WTC11 (cell line): Measurements from ENCODE around the gene NUDT14. TPM values are rescaled to one million over a fixed set of nuclear protein-coding genes. Genes with fewer than 3 reads are reported as not detected.

ENCODE experiments used
- ATAC-seq: fragments of 200-7000 bp; cut with Tn5 transposase; 2 replicates; pipeline ENCODE4 v1.10.0; 2021; ENCODE audit warnings: mild to moderate bottlenecking, moderate library complexity
- CTCF ChIA-PET: fragments of 300-600 bp; sonication (Branson Sonifier 250); formaldehyde crosslinking; loops from one replicate; lab custom pipeline; 2021; ENCODE audit warnings: antibody characterized with exemption; lab: Charles Lee
- POLR2A ChIA-PET: fragments of 350-600 bp; sonication (Branson Sonifier 250); formaldehyde crosslinking; loops from one replicate; lab custom pipeline; 2021; ENCODE audit warnings: antibody characterized with exemption; lab: Charles Lee
- DNase-seq: peaks from one replicate; pipeline ENCODE4 v3.0.0; 2021; ENCODE audit warnings: low spot score
- H3K27ac Mint-ChIP-seq: 2 replicates; pipeline ENCODE4 v1.8.0; 2021; ENCODE audit warnings: mixed read lengths
- H3K27me3 Mint-ChIP-seq: 2 replicates; pipeline ENCODE4 v1.8.0; 2021; ENCODE audit warnings: low read depth, mild to moderate bottlenecking, moderate library complexity, mixed read lengths
- H3K36me3 Mint-ChIP-seq: 2 replicates; pipeline ENCODE4 v1.8.0; 2021; ENCODE audit warnings: mixed read lengths
- H3K4me1 Mint-ChIP-seq: 2 replicates; pipeline ENCODE4 v1.8.0; 2022; ENCODE audit warnings: mixed read lengths
- H3K4me3 Mint-ChIP-seq: 2 replicates; pipeline ENCODE4 v1.8.0; 2021; ENCODE audit warnings: mild to moderate bottlenecking, moderate library complexity, mixed read lengths
- H3K9me3 Mint-ChIP-seq: 2 replicates; pipeline ENCODE4 v1.8.0; 2021; ENCODE audit warnings: mixed read lengths
- ATF3 ChIP-seq: sonication (generic); formaldehyde crosslinking; conservative IDR thresholded peaks from 2 replicates; pipeline ENCODE4 v1.8.1; 2022; ENCODE audit warnings: mild to moderate bottlenecking, missing genetic modification reagents
- CREM ChIP-seq: sonication (generic); formaldehyde crosslinking; IDR thresholded peaks from 2 replicates; pipeline ENCODE4 v1.8.1; 2022; ENCODE audit warnings: mild to moderate bottlenecking, missing genetic modification reagents, moderate library complexity
- FOXJ3 ChIP-seq: sonication (generic); formaldehyde crosslinking; IDR thresholded peaks from 2 replicates; pipeline ENCODE4 v1.9.0; 2021; ENCODE audit warnings: missing genetic modification reagents, mild to moderate bottlenecking, borderline replicate concordance
- GRHL2 ChIP-seq: fragments of 250-450 bp; sonication (Bioruptor Pico); IDR thresholded peaks from 2 replicates; pipeline ENCODE4 v1.8.0; 2022; ENCODE audit warnings: mild to moderate bottlenecking, moderate library complexity; ENCODE audit not compliant: insufficient replicate concordance, severe bottlenecking
- JUN ChIP-seq: sonication (generic); formaldehyde crosslinking; IDR thresholded peaks from 2 replicates; pipeline ENCODE4 v1.8.0; 2023; ENCODE audit warnings: mild to moderate bottlenecking, missing genetic modification reagents
- NR2C2 ChIP-seq: sonication (generic); formaldehyde crosslinking; IDR thresholded peaks from 2 replicates; pipeline ENCODE4 v1.8.0; 2022; ENCODE audit warnings: mild to moderate bottlenecking, missing genetic modification reagents
- RELA ChIP-seq: sonication (generic); formaldehyde crosslinking; IDR thresholded peaks from 2 replicates; pipeline ENCODE4 v1.8.1; 2022; ENCODE audit warnings: missing genetic modification reagents, mild to moderate bottlenecking, borderline replicate concordance
- TP53 ChIP-seq: sonication (generic); formaldehyde crosslinking; IDR thresholded peaks from 2 replicates; pipeline ENCODE4 v1.8.1; 2023; ENCODE audit warnings: mild to moderate bottlenecking, missing genetic modification reagents
- ZMAT4 ChIP-seq: fragments of 250-450 bp; sonication (Bioruptor Pico); IDR thresholded peaks from 2 replicates; pipeline ENCODE4 v1.9.0; 2021; ENCODE audit warnings: mild to moderate bottlenecking
- ZNF121 ChIP-seq: sonication (generic); formaldehyde crosslinking; IDR thresholded peaks from 2 replicates; pipeline ENCODE4 v1.8.0; 2023; ENCODE audit warnings: missing genetic modification reagents
- ZNF396 ChIP-seq: fragments of 250-450 bp; sonication (Bioruptor Pico); IDR thresholded peaks from 2 replicates; pipeline ENCODE4 v1.8.0; 2021; ENCODE audit warnings: mild to moderate bottlenecking, moderate library complexity, borderline replicate concordance
- ZNF416 ChIP-seq: fragments of 250-450 bp; sonication (Bioruptor Pico); IDR thresholded peaks from 2 replicates; pipeline ENCODE4 v1.9.0; 2021; ENCODE audit warnings: mild to moderate bottlenecking, inconsistent platforms
- ZNF423 ChIP-seq: fragments of 250-450 bp; sonication (Bioruptor Pico); IDR thresholded peaks from 2 replicates; pipeline ENCODE4 v2.1.2; 2022; ENCODE audit warnings: mild to moderate bottlenecking, moderate library complexity
- ZNF671 ChIP-seq: fragments of 250-450 bp; sonication (Bioruptor Pico); IDR thresholded peaks from 2 replicates; pipeline ENCODE4 v1.8.0; 2021; ENCODE audit warnings: mild to moderate bottlenecking
- total RNA-seq: library from RNA; stranded (reverse); gene quantifications from 3 replicates; pipeline ENCODE4 v1.2.3, GENCODE V29; 2021
- TF ChIP-seq, protein P1 (sequence below): sonication (generic); formaldehyde crosslinking; IDR thresholded peaks from 2 replicates; pipeline ENCODE4 v1.8.1; 2022; ENCODE audit warnings: low read depth, mild to moderate bottlenecking, moderate library complexity, missing genetic modification reagents, borderline replicate concordance
- TF ChIP-seq, protein P2 (sequence below): fragments of 200-600 bp; IDR thresholded peaks from 2 replicates; pipeline ENCODE4 v1.8.0; 2022; ENCODE audit warnings: antibody characterized with exemption
- TF ChIP-seq, protein P3 (sequence below): sonication (generic); formaldehyde crosslinking; IDR thresholded peaks from 2 replicates; pipeline ENCODE4 v1.8.0; 2022; ENCODE audit warnings: mild to moderate bottlenecking, missing genetic modification reagents

The NUDT14 gene
- total RNA-seq, 1 experiment from 2014 or later, result 35.4 TPM

- TF ChIP-seq FOXJ3 (CRISPR knock-in tag), result no peak
These were observed 28.3 kb downstream of the NUDT14 start (continued) for GRCh38 chr14:105152794-105153241.

GRCh38 chr14:105151838-105152793 is 29.0 kb downstream of the NUDT14 start:
- CTCF ChIA-PET, result interaction anchor here (1.1 to 1.2 kb wide), 2 partner anchors 16 to 62 kb away, joined by 4 read pairs; partner anchors contain the start of gene JAG2
- no peak for ATAC-seq
- no peak for DNase-seq
- Mint-ChIP-seq H3K27me3 (no peaks in the 10 kb centered on the region), H3K36me3 (no peaks in the 10 kb centered on the region), H3K4me1 (no peaks in the 10 kb centered on the region), H3K4me3 (no peak overlapping the region)
- TF ChIP-seq GRHL2 (CRISPR knock-in tag) (no peak), ZMAT4 (no peak), JUN (CRISPR knock-in tag) (no peak), ZNF423 (no peak), ATF3 (CRISPR knock-in tag) (no peak), ZNF121 (CRISPR knock-in tag) (no peak), ZNF416 (no peak), RELA (CRISPR knock-in tag) (no peak), NR2C2 (CRISPR knock-in tag) (no peak), TP53 (no peak), ZNF671 (CRISPR knock-in tag) (no peak), CREM (no peak), ZNF396 (CRISPR knock-in tag) (no peak)
- TF ChIP-seq, protein P1, sequence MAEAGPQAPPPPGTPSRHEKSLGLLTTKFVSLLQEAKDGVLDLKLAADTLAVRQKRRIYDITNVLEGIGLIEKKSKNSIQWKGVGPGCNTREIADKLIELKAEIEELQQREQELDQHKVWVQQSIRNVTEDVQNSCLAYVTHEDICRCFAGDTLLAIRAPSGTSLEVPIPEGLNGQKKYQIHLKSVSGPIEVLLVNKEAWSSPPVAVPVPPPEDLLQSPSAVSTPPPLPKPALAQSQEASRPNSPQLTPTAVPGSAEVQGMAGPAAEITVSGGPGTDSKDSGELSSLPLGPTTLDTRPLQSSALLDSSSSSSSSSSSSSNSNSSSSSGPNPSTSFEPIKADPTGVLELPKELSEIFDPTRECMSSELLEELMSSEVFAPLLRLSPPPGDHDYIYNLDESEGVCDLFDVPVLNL (CRISPR knock-in tag), result no peak
- TF ChIP-seq, protein P2, sequence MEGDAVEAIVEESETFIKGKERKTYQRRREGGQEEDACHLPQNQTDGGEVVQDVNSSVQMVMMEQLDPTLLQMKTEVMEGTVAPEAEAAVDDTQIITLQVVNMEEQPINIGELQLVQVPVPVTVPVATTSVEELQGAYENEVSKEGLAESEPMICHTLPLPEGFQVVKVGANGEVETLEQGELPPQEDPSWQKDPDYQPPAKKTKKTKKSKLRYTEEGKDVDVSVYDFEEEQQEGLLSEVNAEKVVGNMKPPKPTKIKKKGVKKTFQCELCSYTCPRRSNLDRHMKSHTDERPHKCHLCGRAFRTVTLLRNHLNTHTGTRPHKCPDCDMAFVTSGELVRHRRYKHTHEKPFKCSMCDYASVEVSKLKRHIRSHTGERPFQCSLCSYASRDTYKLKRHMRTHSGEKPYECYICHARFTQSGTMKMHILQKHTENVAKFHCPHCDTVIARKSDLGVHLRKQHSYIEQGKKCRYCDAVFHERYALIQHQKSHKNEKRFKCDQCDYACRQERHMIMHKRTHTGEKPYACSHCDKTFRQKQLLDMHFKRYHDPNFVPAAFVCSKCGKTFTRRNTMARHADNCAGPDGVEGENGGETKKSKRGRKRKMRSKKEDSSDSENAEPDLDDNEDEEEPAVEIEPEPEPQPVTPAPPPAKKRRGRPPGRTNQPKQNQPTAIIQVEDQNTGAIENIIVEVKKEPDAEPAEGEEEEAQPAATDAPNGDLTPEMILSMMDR, result no peak
- TF ChIP-seq, protein P3, sequence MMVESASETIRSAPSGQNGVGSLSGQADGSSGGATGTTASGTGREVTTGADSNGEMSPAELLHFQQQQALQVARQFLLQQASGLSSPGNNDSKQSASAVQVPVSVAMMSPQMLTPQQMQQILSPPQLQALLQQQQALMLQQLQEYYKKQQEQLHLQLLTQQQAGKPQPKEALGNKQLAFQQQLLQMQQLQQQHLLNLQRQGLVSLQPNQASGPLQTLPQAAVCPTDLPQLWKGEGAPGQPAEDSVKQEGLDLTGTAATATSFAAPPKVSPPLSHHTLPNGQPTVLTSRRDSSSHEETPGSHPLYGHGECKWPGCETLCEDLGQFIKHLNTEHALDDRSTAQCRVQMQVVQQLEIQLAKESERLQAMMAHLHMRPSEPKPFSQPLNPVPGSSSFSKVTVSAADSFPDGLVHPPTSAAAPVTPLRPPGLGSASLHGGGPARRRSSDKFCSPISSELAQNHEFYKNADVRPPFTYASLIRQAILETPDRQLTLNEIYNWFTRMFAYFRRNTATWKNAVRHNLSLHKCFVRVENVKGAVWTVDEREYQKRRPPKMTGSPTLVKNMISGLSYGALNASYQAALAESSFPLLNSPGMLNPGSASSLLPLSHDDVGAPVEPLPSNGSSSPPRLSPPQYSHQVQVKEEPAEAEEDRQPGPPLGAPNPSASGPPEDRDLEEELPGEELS (CRISPR knock-in tag), result no peak
- TF ChIP-seq, all 79 proteins: peak for 0
- POLR2A ChIA-PET, result no interaction called here
- Mint-ChIP-seq H3K27ac (no peak overlapping the region), H3K9me3 (no peaks in the 10 kb centered on the region)
